Mesendoderm (in vitro differentiated cells): ENCODE data around the gene TAF11L12.
"Not testable (repeated sequence)": the region's sequence is repeated elsewhere in the genome, so short reads cannot be mapped to it uniquely, and the experiment has no call there.

ENCODE experiments used
- DNase-seq: peaks from one replicate; pipeline ENCODE4 v3.0.0; 2013
- H2AK5ac ChIP-seq: 2 replicates; pipeline ENCODE4 v1.6.1; 2013; ENCODE audit warnings: low read length, inconsistent platforms
- H2BK120ac ChIP-seq: 2 replicates; pipeline ENCODE4 v1.6.1; 2013; ENCODE audit warnings: low read depth, mild to moderate bottlenecking, low read length, moderate library complexity, mixed read lengths
- H2BK15ac ChIP-seq: replicated peaks from 2 replicates; pipeline ENCODE4 v1.6.1; 2013; ENCODE audit warnings: low read depth, mild to moderate bottlenecking, moderate library complexity
- H2BK5ac ChIP-seq: 2 replicates; pipeline ENCODE4 v1.6.1; 2013; ENCODE audit warnings: low read length, inconsistent platforms
- H3K18ac ChIP-seq: 2 replicates; pipeline ENCODE4 v1.6.1; 2013; ENCODE audit warnings: mild to moderate bottlenecking, low read length, mixed read lengths
- H3K23ac ChIP-seq: one replicate; pipeline ENCODE4 v1.6.1; 2013; ENCODE audit warnings: low read length
- H3K27ac ChIP-seq: 2 replicates; pipeline ENCODE4 v1.5.1; 2013; ENCODE audit warnings: low read depth, mild to moderate bottlenecking, inconsistent platforms, low read length, moderate library complexity
- H3K27me3 ChIP-seq: 2 replicates; pipeline ENCODE4 v1.6.1; 2013; ENCODE audit warnings: low read length, control low read depth, mild to moderate bottlenecking, inconsistent platforms; ENCODE audit not compliant: insufficient read depth, poor library complexity
- H3K36me3 ChIP-seq: 2 replicates; pipeline ENCODE4 v1.6.1; 2013; ENCODE audit warnings: low read length, inconsistent platforms; ENCODE audit not compliant: control insufficient read depth, insufficient read depth
- H3K4ac ChIP-seq: one replicate; pipeline ENCODE4 v1.6.1; 2013; ENCODE audit warnings: low read depth, mild to moderate bottlenecking, low read length, moderate library complexity
- H3K4me1 ChIP-seq: 2 replicates; pipeline ENCODE4 v1.6.1; 2013; ENCODE audit warnings: low read depth, low read length, inconsistent platforms; ENCODE audit not compliant: control insufficient read depth
- H3K4me2 ChIP-seq: 2 replicates; pipeline ENCODE4 v1.6.1; 2013; ENCODE audit warnings: low read length
- H3K4me3 ChIP-seq: 2 replicates; pipeline ENCODE4 v1.5.1; 2013; ENCODE audit warnings: mild to moderate bottlenecking, low read length
- H3K56ac ChIP-seq: one replicate; pipeline ENCODE4 v1.6.1; 2013; ENCODE audit warnings: low read length
- H3K79me1 ChIP-seq: 2 replicates; pipeline ENCODE4 v1.6.1; 2013; ENCODE audit warnings: low read length, inconsistent platforms
- H3K79me2 ChIP-seq: 2 replicates; pipeline ENCODE4 v1.6.1; 2013; ENCODE audit warnings: mild to moderate bottlenecking, low read length; ENCODE audit not compliant: control insufficient read depth, insufficient read depth
- H3K9ac ChIP-seq: 2 replicates; pipeline ENCODE4 v1.6.1; 2013; ENCODE audit warnings: low read length, inconsistent platforms
- H4K5ac ChIP-seq: one replicate; pipeline ENCODE4 v1.6.1; 2013; ENCODE audit warnings: low read length
- H4K8ac ChIP-seq: one replicate; pipeline ENCODE4 v1.6.1; 2013; ENCODE audit warnings: low read depth, mild to moderate bottlenecking, control low read depth, low read length, moderate library complexity
- WGBS: extraction: QIAGEN DNeasy Blood & Tissue Kit; methylation state at CpG from one replicate; pipeline ENCODE4 v1.1.7; 2013; ENCODE audit warnings: low lambda C conversion rate, missing lambda C conversion rate; ENCODE audit not compliant: insufficient coverage; ENCODE audit errors: extremely low coverage; 5-methylcytosine and 5-hydroxymethylcytosine counted together

TAF11L12 gene

DNA sequence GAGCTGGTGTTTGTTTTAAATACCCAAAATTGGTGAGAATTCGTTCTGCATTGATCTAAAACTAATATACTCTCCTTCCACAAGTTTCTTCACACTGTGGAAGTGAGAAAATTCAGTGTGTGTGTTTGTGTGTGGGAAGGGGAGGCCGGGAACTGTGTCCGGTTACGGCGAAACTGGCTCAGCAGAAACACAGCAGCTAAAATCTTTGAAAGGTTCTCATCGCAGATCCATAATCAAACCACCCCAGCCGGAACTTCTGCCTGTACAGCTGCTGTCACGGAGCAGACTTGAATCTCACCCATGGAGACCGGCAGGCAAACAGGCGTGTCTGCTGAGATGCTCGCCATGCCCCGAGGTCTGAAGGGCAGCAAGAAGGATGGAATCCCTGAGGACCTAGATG is 21.6 kb downstream of the TAF11L12 start, which contains the start of gene TAF11L13:
Gene TAF11L13, plus strand, starts transcription at position 301 of the 400 bp plus-strand sequence.
- H2AK5ac ChIP-seq, H2BK5ac ChIP-seq, H3K56ac ChIP-seq, H3K27me3 ChIP-seq, H3K9ac ChIP-seq, H3K27ac ChIP-seq, H3K18ac ChIP-seq, DNase-seq, H3K4me3 ChIP-seq, H2BK15ac ChIP-seq, H3K36me3 ChIP-seq, H3K79me2 ChIP-seq, H3K4me1 ChIP-seq, H3K23ac ChIP-seq, H2BK120ac ChIP-seq, H4K5ac ChIP-seq, H3K4me2 ChIP-seq, H4K8ac ChIP-seq, H3K79me1 ChIP-seq, H3K4ac ChIP-seq: not testable (repeated sequence)
- WGBS: no CpG with 5 or more reads among the region's 12 CpGs

GRCh38 chr5:17634160-17634559 is 24.0 kb downstream of the TAF11L12 start, which contains the start of gene TAF11L14:
TSS of gene TAF11L14 (plus strand) at chr5:17634460.
- no peak within 1 kb of the TSS for H3K9ac ChIP-seq
- H2BK15ac ChIP-seq: no peak within 1 kb of the TSS
- no peak within 1 kb of the TSS for H3K4ac ChIP-seq
- no peak for DNase-seq
- H3K18ac ChIP-seq: no peak within 1 kb of the TSS
- H3K79me2 ChIP-seq: no peaks in the 10 kb centered on the region
- no peak within 1 kb of the TSS for H2BK5ac ChIP-seq
- no peak within 1 kb of the TSS for H2AK5ac ChIP-seq
- no peaks in the 10 kb centered on the region for H3K36me3 ChIP-seq
- H3K4me2 ChIP-seq: no peak within 1 kb of the TSS
- no peaks in the 10 kb centered on the region for H3K27me3 ChIP-seq
- H3K4me1 ChIP-seq: no peaks in the 10 kb centered on the region
- H4K8ac ChIP-seq: no peak within 1 kb of the TSS
- no peak within 1 kb of the TSS for H3K56ac ChIP-seq
- no CpG with 5 or more reads among the region's 5 CpGs for WGBS
- H3K79me1 ChIP-seq: no peaks in the 10 kb centered on the region
- no peak within 1 kb of the TSS for H3K4me3 ChIP-seq
- no peak within 1 kb of the TSS for H4K5ac ChIP-seq
- no peak within 1 kb of the TSS for H2BK120ac ChIP-seq
- H3K23ac ChIP-seq: no peak within 1 kb of the TSS
- H3K27ac ChIP-seq: no peak within 1 kb of the TSS

- H3K18ac ChIP-seq, H3K79me1 ChIP-seq, H4K8ac ChIP-seq, H2BK5ac ChIP-seq, H3K27ac ChIP-seq, H3K4me2 ChIP-seq, DNase-seq, H3K4me1 ChIP-seq, H3K36me3 ChIP-seq, H3K9ac ChIP-seq, H3K56ac ChIP-seq, H2BK120ac ChIP-seq, H3K4ac ChIP-seq, H2AK5ac ChIP-seq, H3K27me3 ChIP-seq, H3K23ac ChIP-seq, H4K5ac ChIP-seq, H3K79me2 ChIP-seq, H3K4me3 ChIP-seq, H2BK15ac ChIP-seq: not testable (repeated sequence)
- no CpG with 5 or more reads among the region's 10 CpGs for WGBS
These were observed 39.0 kb downstream of the TAF11L12 start for GRCh38 chr5:17649232-17649631.

GRCh38 chr5:17655201-17655759 is 45.1 kb downstream of the TAF11L12 start:
- H3K36me3 ChIP-seq, H2BK15ac ChIP-seq, H2BK5ac ChIP-seq, H3K27ac ChIP-seq, H3K18ac ChIP-seq, H3K27me3 ChIP-seq, H3K79me2 ChIP-seq, H3K4me2 ChIP-seq, H3K4me1 ChIP-seq, H4K8ac ChIP-seq, H3K79me1 ChIP-seq, H3K4me3 ChIP-seq, H3K56ac ChIP-seq, H2AK5ac ChIP-seq, H3K9ac ChIP-seq, H3K23ac ChIP-seq, DNase-seq, H4K5ac ChIP-seq, H2BK120ac ChIP-seq, H3K4ac ChIP-seq: not testable (repeated sequence)
- no CpG with 5 or more reads among the region's 32 CpGs for WGBS

GRCh38 chr5:17655921-17656320 is 45.7 kb downstream of the TAF11L12 start:
- Histone ChIP-seq H3K18ac (no peak overlapping the region), H3K56ac (no peak overlapping the region), H2AK5ac (no peak overlapping the region), H3K79me2 (no peaks in the 10 kb centered on the region), H2BK5ac (no peak overlapping the region), H3K4me3 (no peak overlapping the region), H3K79me1 (no peaks in the 10 kb centered on the region), H3K4me2 (no peak overlapping the region), H2BK15ac (no peak overlapping the region), H3K4ac (no peak overlapping the region), H3K27ac (no peak overlapping the region), H3K36me3 (no peaks in the 10 kb centered on the region), H3K4me1 (no peaks in the 10 kb centered on the region), H3K23ac (no peak overlapping the region), H3K9ac (no peak overlapping the region), H4K8ac (no peak overlapping the region), H4K5ac (no peak overlapping the region), H3K27me3 (no peaks in the 10 kb centered on the region), H2BK120ac (no peak overlapping the region)
- no CpG with 5 or more reads among the region's 6 CpGs for WGBS
- no peak for DNase-seq
